ENCODE measurements around the gene EXT2. TPM values are rescaled to one million over a fixed set of nuclear protein-coding genes. Genes with fewer than 3 reads are reported as not detected.

Gene EXT2
- total RNA-seq, 4 donors from 2014 or later, result 47.8 to 80.4 (median 68.0) TPM

GRCh38 chr11:44261800-44262591 lies 166.5 kb downstream of the EXT2 start:
- 90% methylated on average over 6 of the region's 14 CpGs for WGBS
- H3K27ac ChIP-seq (replicated peaks in 1 of 4), result no peak overlapping the region
- no peak for DNase-seq (ENCODE audit: extremely low spot score)
- H3K9me3 ChIP-seq, result no peaks in the 10 kb centered on the region
- H3K36me3 ChIP-seq, result no peaks in the 10 kb centered on the region
- peaks cover 0 to 15% (median 0%) of the 10 kb centered on the region in 4 donors for H3K27me3 ChIP-seq
- TF ChIP-seq POLR2A (IDR thresholded peaks at IDR 0.05; ENCODE audit: low read depth) (no peak), EP300 (IDR thresholded peaks at IDR 0.05) (no peak), CTCF (IDR thresholded peaks at IDR 0.05) (no peak)
- intact Hi-C loops (cut with DNase I), result no loop called here
- peaks cover 0 to under 1% (median 0%) of the 10 kb centered on the region in 4 donors for H3K4me1 ChIP-seq
- H3K4me3 ChIP-seq, result no peak overlapping the region

GRCh38 chr11:44263738-44264437 lies 168.4 kb downstream of the EXT2 start:
- TF ChIP-seq POLR2AphosphoS5 (IDR thresholded peaks at IDR 0.05), result no peak
- TF ChIP-seq POLR2A (IDR thresholded peaks at IDR 0.05; ENCODE audit: low read depth), result no peak
- TF ChIP-seq CTCF (IDR thresholded peaks at IDR 0.05), result no peak
- TF ChIP-seq EP300 (IDR thresholded peaks at IDR 0.05), result no peak
- no peak for DNase-seq (ENCODE audit: extremely low spot score)
- no peak overlapping the region for H3K4me3 ChIP-seq
- H3K27ac ChIP-seq (replicated peaks in 1 of 4), result no peak overlapping the region
- intact Hi-C loops (cut with DNase I), result no loop called here
- 86% methylated on average over 20 of the region's 20 CpGs for WGBS
- no peaks in the 10 kb centered on the region for H3K9me3 ChIP-seq
- no peaks in the 10 kb centered on the region for H3K4me1 ChIP-seq
- peaks cover 0 to 15% (median 0%) of the 10 kb centered on the region in 4 donors for H3K27me3 ChIP-seq
- H3K36me3 ChIP-seq, result no peaks in the 10 kb centered on the region

DNA sequence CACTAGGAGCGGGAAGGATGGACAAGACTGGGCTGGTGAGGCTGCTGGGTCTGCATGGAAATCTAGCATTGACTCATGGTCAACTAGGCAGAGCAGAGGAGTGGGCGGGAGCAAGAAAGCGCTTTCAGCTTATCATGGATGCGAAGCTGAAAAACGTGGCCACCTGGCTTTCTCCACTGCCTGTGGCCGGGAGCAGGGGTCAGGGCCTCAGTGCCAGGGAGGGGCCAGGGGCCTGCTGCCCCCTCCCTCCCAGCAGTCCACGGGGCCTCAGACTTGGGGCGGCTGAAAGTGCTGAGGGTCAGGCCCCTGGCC lies 168.9 kb downstream of the EXT2 start:
- DNase-seq (ENCODE audit: extremely low spot score), result no peak
- Histone ChIP-seq H3K27me3 (peaks cover 0 to 17% (median 0%) of the 10 kb centered on the region in 4 donors), H3K27ac (replicated peaks in 1 of 4) (no peak overlapping the region), H3K9me3 (no peaks in the 10 kb centered on the region), H3K4me3 (no peak overlapping the region), H3K4me1 (no peaks in the 10 kb centered on the region), H3K36me3 (no peaks in the 10 kb centered on the region)
- 96% methylated on average over 7 of the region's 8 CpGs for WGBS
- no peak for TF ChIP-seq EP300 (IDR thresholded peaks at IDR 0.05)
- TF ChIP-seq CTCF (IDR thresholded peaks at IDR 0.05), result no peak
- TF ChIP-seq POLR2AphosphoS5 (IDR thresholded peaks at IDR 0.05), result no peak
- TF ChIP-seq POLR2A (IDR thresholded peaks at IDR 0.05; ENCODE audit: low read depth), result no peak
- intact Hi-C loops (cut with DNase I), result no loop called here

DNA sequence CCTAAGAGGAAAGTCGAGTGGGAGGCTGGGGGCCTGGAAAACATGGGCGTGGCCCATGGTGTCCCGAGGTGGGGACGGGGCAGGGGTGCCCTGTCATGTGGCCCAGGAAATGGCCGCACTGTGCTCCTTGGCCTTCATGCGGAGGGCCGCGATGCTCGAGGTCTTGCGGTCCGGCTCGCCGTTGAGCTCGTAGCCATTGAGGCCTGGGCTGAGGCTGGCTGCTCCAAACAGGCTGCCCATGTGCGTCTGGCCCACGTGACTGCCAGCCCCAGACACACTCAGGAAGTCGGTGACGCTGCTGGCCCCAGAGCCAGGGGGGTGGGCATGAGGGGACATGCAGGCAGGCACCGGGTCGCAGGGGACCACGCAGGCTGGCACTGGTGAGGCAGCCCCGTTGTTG lies 169.3 kb downstream of the EXT2 start:
- intact Hi-C loops (cut with DNase I), result no loop called here
- Histone ChIP-seq H3K4me3 (no peak overlapping the region), H3K27me3 (peaks cover 0 to 19% (median 0%) of the 10 kb centered on the region in 4 donors), H3K36me3 (no peaks in the 10 kb centered on the region), H3K4me1 (no peaks in the 10 kb centered on the region), H3K9me3 (no peaks in the 10 kb centered on the region), H3K27ac (replicated peaks in 1 of 4) (no peak overlapping the region)
- WGBS, result 93% methylated on average over 9 of the region's 22 CpGs
- TF ChIP-seq CTCF (IDR thresholded peaks at IDR 0.05) (no peak), EP300 (IDR thresholded peaks at IDR 0.05) (no peak), POLR2A (IDR thresholded peaks at IDR 0.05; ENCODE audit: low read depth) (no peak), POLR2AphosphoS5 (IDR thresholded peaks at IDR 0.05) (no peak)
- no peak for DNase-seq (ENCODE audit: extremely low spot score)
